Breast epithelium (tissue), 4 donors: ENCODE data around the gene ADAMTS17. TPM values are rescaled to one million over a fixed set of nuclear protein-coding genes. Genes with fewer than 3 reads are reported as not detected.

Source experiments
- DNase-seq, 2 donors: peaks; one replicate each; pipeline ENCODE4 v3.0.0-alpha.2; 2019; ENCODE audit warnings: low spot score in 2 of 2
- H3K27ac ChIP-seq, 2 donors: fragments of 200-600 bp; sonication (generic) in 1 of 2; one replicate each; pipeline ENCODE4 v1.5.1; 2016 to 2019; ENCODE audit warnings: mild to moderate bottlenecking in 1 of 2
- H3K27me3 ChIP-seq, 2 donors: fragments of 200-600 bp; sonication (generic) in 1 of 2; one replicate each; pipeline versions ENCODE4 v1.5.1 to v1.6.0; 2017 to 2019; ENCODE audit warnings: control low read depth in 1 of 2, mild to moderate bottlenecking in 1 of 2
- H3K36me3 ChIP-seq: fragments of 200-600 bp; one replicate; pipeline ENCODE4 v1.5.1; 2019
- H3K4me1 ChIP-seq, 2 donors: fragments of 200-600 bp; sonication (generic); one replicate each; pipeline ENCODE4 v1.5.1; 2016 to 2019; ENCODE audit warnings: control low read depth in 1 of 2
- H3K4me3 ChIP-seq, 3 donors: fragments of 200-600 bp; sonication (generic); 1 replicate in 2 of 3; 2 replicates in 1 of 3; pipeline ENCODE4 v1.5.1; 2016 to 2019; ENCODE audit warnings: mild to moderate bottlenecking in 3 of 3, moderate library complexity in 2 of 3
- H3K9me3 ChIP-seq, 2 donors: fragments of 200-600 bp; sonication (generic) in 1 of 2; one replicate each; pipeline ENCODE4 v1.5.1; 2016 to 2019; ENCODE audit warnings: control low read depth in 1 of 2
- POLR2A ChIP-seq: fragments of 450-650 bp; IDR thresholded peaks from one replicate; pipeline ENCODE4 v1.6.1; 2016; ENCODE audit warnings: antibody characterized with exemption, mild to moderate bottlenecking, moderate library complexity
- POLR2AphosphoS5 ChIP-seq, 3 donors: sonication (generic); formaldehyde crosslinking; IDR thresholded peaks; one replicate each; pipeline ENCODE4 v1.6.1; 2017; ENCODE audit warnings: antibody characterized with exemption in 3 of 3
- intact Hi-C: fragments of 100-400 bp; cut with DNase I; formaldehyde crosslinking; loops from one replicate; pipeline ENCODE4 v1.15.1; 2023; ENCODE audit warnings: low total_unique reads
- total RNA-seq, 3 donors: library from RNA; depleted of rRNA; stranded (reverse); fragments of >200 nt; gene quantifications; one replicate each; pipeline ENCODE4 v1.1.0, GENCODE V29; 2016
- TF ChIP-seq, protein P1 (sequence below), 3 donors: fragments of 450-650 bp; IDR thresholded peaks; one replicate each; pipeline ENCODE4 v1.5.1; 2016 to 2017; ENCODE audit warnings: antibody characterized with exemption in 3 of 3, mild to moderate bottlenecking in 3 of 3, moderate library complexity in 3 of 3

ADAMTS17 gene
- total RNA-seq, 3 donors from 2014 or later, result 5.1 to 8.0 (median 5.9) TPM

GRCh38 chr15:99996660-99997059, 345.1 kb downstream of the ADAMTS17 start:
- Histone ChIP-seq H3K9me3 (no peaks in the 10 kb centered on the region), H3K4me3 (no peak overlapping the region), H3K4me1 (peaks cover 0 to 4% of the 10 kb centered on the region in 2 donors), H3K27me3 (no peaks in the 10 kb centered on the region), H3K27ac (no peak overlapping the region), H3K36me3 (no peaks in the 10 kb centered on the region)
- DNase-seq, result no peak
- intact Hi-C loops, result loop anchor here (5.0 kb wide), 1 partner anchor 1626 kb away; no protein-coding TSS in a partner anchor
- TF ChIP-seq POLR2AphosphoS5 (IDR thresholded peaks at IDR 0.05) (no peak), POLR2A (no peak)
- TF ChIP-seq, protein P1, sequence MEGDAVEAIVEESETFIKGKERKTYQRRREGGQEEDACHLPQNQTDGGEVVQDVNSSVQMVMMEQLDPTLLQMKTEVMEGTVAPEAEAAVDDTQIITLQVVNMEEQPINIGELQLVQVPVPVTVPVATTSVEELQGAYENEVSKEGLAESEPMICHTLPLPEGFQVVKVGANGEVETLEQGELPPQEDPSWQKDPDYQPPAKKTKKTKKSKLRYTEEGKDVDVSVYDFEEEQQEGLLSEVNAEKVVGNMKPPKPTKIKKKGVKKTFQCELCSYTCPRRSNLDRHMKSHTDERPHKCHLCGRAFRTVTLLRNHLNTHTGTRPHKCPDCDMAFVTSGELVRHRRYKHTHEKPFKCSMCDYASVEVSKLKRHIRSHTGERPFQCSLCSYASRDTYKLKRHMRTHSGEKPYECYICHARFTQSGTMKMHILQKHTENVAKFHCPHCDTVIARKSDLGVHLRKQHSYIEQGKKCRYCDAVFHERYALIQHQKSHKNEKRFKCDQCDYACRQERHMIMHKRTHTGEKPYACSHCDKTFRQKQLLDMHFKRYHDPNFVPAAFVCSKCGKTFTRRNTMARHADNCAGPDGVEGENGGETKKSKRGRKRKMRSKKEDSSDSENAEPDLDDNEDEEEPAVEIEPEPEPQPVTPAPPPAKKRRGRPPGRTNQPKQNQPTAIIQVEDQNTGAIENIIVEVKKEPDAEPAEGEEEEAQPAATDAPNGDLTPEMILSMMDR (IDR thresholded peaks at IDR 0.05), result no peak

- no peaks in the 10 kb centered on the region for H3K9me3 ChIP-seq
- TF ChIP-seq POLR2A (no peak), POLR2AphosphoS5 (IDR thresholded peaks at IDR 0.05) (no peak)
- TF ChIP-seq, protein P1 (IDR thresholded peaks at IDR 0.05), result no peak
- peaks cover 0 to 4% of the 10 kb centered on the region in 2 donors for H3K4me1 ChIP-seq
- H3K27me3 ChIP-seq, result no peaks in the 10 kb centered on the region
- H3K27ac ChIP-seq, result no peak overlapping the region
- DNase-seq, result no peak
- no peaks in the 10 kb centered on the region for H3K36me3 ChIP-seq
- H3K4me3 ChIP-seq, result no peak overlapping the region
- intact Hi-C loops, result loop anchor here (5.0 kb wide), 1 partner anchor 1627 kb away; no protein-coding TSS in a partner anchor
Observed at GRCh38 chr15:99995543-99995942, 346.2 kb downstream of the ADAMTS17 start.

GRCh38 chr15:99994849-99995248, 346.9 kb downstream of the ADAMTS17 start:
- TF ChIP-seq, protein P1 (IDR thresholded peaks at IDR 0.05), result no peak
- TF ChIP-seq POLR2AphosphoS5 (IDR thresholded peaks at IDR 0.05) (no peak), POLR2A (no peak)
- Histone ChIP-seq H3K9me3 (no peaks in the 10 kb centered on the region), H3K27ac (no peak overlapping the region), H3K27me3 (no peaks in the 10 kb centered on the region), H3K4me3 (no peak overlapping the region), H3K36me3 (no peaks in the 10 kb centered on the region), H3K4me1 (peaks cover 0 to 4% of the 10 kb centered on the region in 2 donors)
- peak in 1 of 2 donors; percentile 35 for DNase-seq
- intact Hi-C loops, result loop anchor here (5.0 kb wide), 1 partner anchor 1627 kb away; no protein-coding TSS in a partner anchor

DNA sequence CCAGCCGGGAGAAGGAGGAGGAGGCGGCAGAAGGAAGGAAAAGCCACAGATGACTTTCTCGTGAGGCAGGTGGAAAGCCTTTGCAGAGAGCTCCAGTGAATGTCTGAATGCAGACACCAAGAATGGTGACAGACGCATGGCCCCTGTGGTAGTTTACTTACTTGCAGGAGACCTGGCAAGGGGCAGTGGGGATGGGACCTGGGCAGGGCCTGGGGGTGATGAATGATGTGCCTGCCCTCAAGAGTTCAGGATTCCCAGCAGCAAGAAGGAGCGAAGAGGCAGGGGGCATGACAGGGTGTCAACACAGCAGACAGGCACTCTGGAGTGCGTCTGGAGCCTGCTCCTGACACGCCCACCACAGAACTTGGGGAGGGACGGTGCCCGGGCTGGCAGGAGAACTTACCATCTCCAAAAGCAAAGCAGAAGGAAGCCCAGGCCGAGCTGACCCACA, 348.1 kb downstream of the ADAMTS17 start:
- no peak overlapping the region for H3K4me3 ChIP-seq
- intact Hi-C loops, result no loop called here
- no peak overlapping the region for H3K27ac ChIP-seq
- TF ChIP-seq POLR2AphosphoS5 (IDR thresholded peaks at IDR 0.05) (no peak), POLR2A (no peak)
- TF ChIP-seq, protein P1 (IDR thresholded peaks at IDR 0.05), result no peak
- no peaks in the 10 kb centered on the region for H3K27me3 ChIP-seq
- peak in 1 of 2 donors; percentile 37 for DNase-seq
- peaks cover 0 to 4% of the 10 kb centered on the region in 2 donors for H3K4me1 ChIP-seq
- H3K36me3 ChIP-seq, result no peaks in the 10 kb centered on the region
- no peaks in the 10 kb centered on the region for H3K9me3 ChIP-seq

DNA sequence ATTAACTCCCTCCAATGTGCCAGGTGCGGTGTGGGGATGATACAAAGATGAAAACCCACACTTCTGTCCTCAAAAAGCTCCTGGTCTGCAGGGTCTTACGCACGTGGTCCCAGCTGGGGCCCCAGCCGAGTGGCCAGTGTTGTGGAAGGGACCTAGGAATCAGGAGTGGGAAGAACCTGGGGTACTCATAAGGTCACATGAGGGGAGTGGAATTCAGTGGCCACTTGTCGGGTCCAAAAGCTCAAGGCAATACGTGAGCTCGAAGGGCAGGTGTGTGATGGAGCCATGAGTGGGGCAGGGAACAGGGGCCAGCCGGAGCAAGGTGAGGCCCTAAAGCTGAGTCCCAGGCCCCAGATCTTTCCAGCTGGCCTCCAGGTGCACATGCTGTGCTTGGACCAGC, 348.5 kb downstream of the ADAMTS17 start:
- H3K4me3 ChIP-seq, result no peak overlapping the region
- no peaks in the 10 kb centered on the region for H3K36me3 ChIP-seq
- H3K9me3 ChIP-seq, result no peaks in the 10 kb centered on the region
- TF ChIP-seq, protein P1 (IDR thresholded peaks at IDR 0.05), result no peak
- TF ChIP-seq POLR2AphosphoS5 (IDR thresholded peaks at IDR 0.05) (no peak), POLR2A (no peak)
- no peaks in the 10 kb centered on the region for H3K27me3 ChIP-seq
- peak in 1 of 2 donors; percentile 34 for DNase-seq
- H3K4me1 ChIP-seq, result no peaks in the 10 kb centered on the region
- no peak overlapping the region for H3K27ac ChIP-seq
- intact Hi-C loops, result no loop called here
